Body of pancreas (tissue), 4 donors: ENCODE measurements around the gene ROR1. TPM values are rescaled to one million over a fixed set of nuclear protein-coding genes. Genes with fewer than 3 reads are reported as not detected.

Experiments used
- ATAC-seq: fragments of 150-250 bp; one replicate; pipeline ENCODE4 v1.9.1; 2016
- DNase-seq, 4 donors: peaks; one replicate each; pipeline ENCODE4 v3.0.0-alpha.2; 2019
- H3K27ac ChIP-seq, 4 donors: fragments of 200-600 bp; sonication (generic); 1 replicate in 3 of 4; 2 replicates in 1 of 4; pipeline versions ENCODE4 v1.5.1 to v1.6.1; 2016 to 2019; ENCODE audit warnings: mild to moderate bottlenecking in 1 of 4, mixed read lengths in 1 of 4, moderate library complexity in 1 of 4
- H3K27me3 ChIP-seq, 2 donors: fragments of 200-600 bp; sonication (generic); one replicate each; pipeline ENCODE4 v1.6.0; 2016; ENCODE audit warnings: mild to moderate bottlenecking in 1 of 2
- H3K36me3 ChIP-seq, 2 donors: fragments of 200-600 bp; sonication (generic); replicated peaks in 1 of 2; 2 replicates each; pipeline ENCODE4 v1.5.1; 2016; ENCODE audit warnings: low read depth in 2 of 2; ENCODE audit not compliant: insufficient read depth in 1 of 2
- H3K4me1 ChIP-seq: fragments of 200-600 bp; sonication (generic); one replicate; pipeline ENCODE4 v1.6.0; 2016
- H3K4me3 ChIP-seq, 2 donors: fragments of 200-600 bp; sonication (generic); 1 replicate in 1 of 2; 2 replicates in 1 of 2; pipeline ENCODE4 v1.5.1; 2016 to 2019
- H3K9me3 ChIP-seq, 3 donors: fragments of 200-600 bp; sonication (generic); 1 replicate in 2 of 3; 2 replicates in 1 of 3; pipeline ENCODE4 v1.5.1; 2016
- CTCF ChIP-seq, 7 experiments: fragments of 450-650 bp in 4 of 7; fragments of 200-600 bp in 3 of 7; sonication (generic) in 3 of 7; IDR thresholded peaks; one replicate each; pipeline ENCODE4 v1.5.1; 2016 to 2019; ENCODE audit warnings: antibody characterized with exemption in 7 of 7
- POLR2A ChIP-seq, 3 donors: fragments of 450-650 bp; IDR thresholded peaks; one replicate each; pipeline ENCODE4 v1.6.1; 2016; ENCODE audit warnings: antibody characterized with exemption in 3 of 3, mild to moderate bottlenecking in 2 of 3
- WGBS, 2 donors: methylation state at CpG; one replicate each; pipeline ENCODE4 v1.1.5; 2017; 5-methylcytosine and 5-hydroxymethylcytosine counted together
- intact Hi-C: fragments of 100-400 bp; cut with DNase I; formaldehyde crosslinking; loops from one replicate; pipeline ENCODE4 v1.15.1; 2023
- total RNA-seq, 2 donors: library from RNA; depleted of rRNA; stranded (reverse); fragments of >200 nt; gene quantifications; one replicate each; pipeline ENCODE4 v1.1.0, GENCODE V29; 2016

Gene ROR1
- total RNA-seq, 2 donors from 2014 or later = 26.7 to 56.0 TPM

GRCh38 chr1:64122588-64122987 lies 348.8 kb downstream of the ROR1 start:
- 95 to 96% methylated on average over 3 of the region's 3 CpGs for WGBS, 2 donors
- no peak for ATAC-seq

GRCh38 chr1:64124704-64125440 lies 351.1 kb downstream of the ROR1 start:
- Histone ChIP-seq H3K4me1 (no peaks in the 10 kb centered on the region), H3K4me3 (no peak overlapping the region), H3K27me3 (no peaks in the 10 kb centered on the region), H3K36me3 (no peaks in the 10 kb centered on the region), H3K9me3 (no peaks in the 10 kb centered on the region), H3K27ac (no peak overlapping the region)
- intact Hi-C loops = no loop called here
- WGBS, 2 donors = 83 to 85% methylated on average over 7 of the region's 7 CpGs
- TF ChIP-seq POLR2A (IDR thresholded peaks at IDR 0.05) (no peak), CTCF (IDR thresholded peaks at IDR 0.05) (no peak)
- DNase-seq (no peak), ATAC-seq (no peak)

More at GRCh38 chr1:64122588-64122987, 348.8 kb downstream of the ROR1 start:
- Histone ChIP-seq H3K9me3 (no peaks in the 10 kb centered on the region), H3K4me3 (no peak overlapping the region), H3K27ac (no peak overlapping the region), H3K36me3 (no peaks in the 10 kb centered on the region), H3K4me1 (no peaks in the 10 kb centered on the region), H3K27me3 (no peaks in the 10 kb centered on the region)
- no peak for DNase-seq
- intact Hi-C loops = no loop called here
- TF ChIP-seq POLR2A (IDR thresholded peaks at IDR 0.05) = no peak
- TF ChIP-seq CTCF (IDR thresholded peaks at IDR 0.05) = no peak

- H3K9me3 ChIP-seq = no peaks in the 10 kb centered on the region
- TF ChIP-seq POLR2A (IDR thresholded peaks at IDR 0.05) (no peak), CTCF (IDR thresholded peaks at IDR 0.05) (no peak)
- no peaks in the 10 kb centered on the region for H3K27me3 ChIP-seq
- no peak overlapping the region for H3K4me3 ChIP-seq
- H3K36me3 ChIP-seq = no peaks in the 10 kb centered on the region
- H3K27ac ChIP-seq = no peak overlapping the region
- 44 to 47% methylated on average over 1 of the region's 1 CpG for WGBS, 2 donors
- DNase-seq (no peak), ATAC-seq (no peak)
- intact Hi-C loops = no loop called here
- H3K4me1 ChIP-seq = no peaks in the 10 kb centered on the region
These were observed 352.8 kb downstream of the ROR1 start for GRCh38 chr1:64126581-64126980.

- H3K4me3 ChIP-seq = no peak overlapping the region
- no peaks in the 10 kb centered on the region for H3K27me3 ChIP-seq
- no peaks in the 10 kb centered on the region for H3K36me3 ChIP-seq
- intact Hi-C loops = no loop called here
- H3K9me3 ChIP-seq = no peaks in the 10 kb centered on the region
- DNase-seq (no peak), ATAC-seq (no peak)
- no peak overlapping the region for H3K27ac ChIP-seq
- no peak for TF ChIP-seq CTCF (IDR thresholded peaks at IDR 0.05)
- TF ChIP-seq POLR2A (IDR thresholded peaks at IDR 0.05) = no peak
- H3K4me1 ChIP-seq = no peaks in the 10 kb centered on the region
- 59 to 68% methylated on average over 3 of the region's 3 CpGs for WGBS, 2 donors
These were observed 353.5 kb downstream of the ROR1 start for GRCh38 chr1:64127297-64127696.

DNA sequence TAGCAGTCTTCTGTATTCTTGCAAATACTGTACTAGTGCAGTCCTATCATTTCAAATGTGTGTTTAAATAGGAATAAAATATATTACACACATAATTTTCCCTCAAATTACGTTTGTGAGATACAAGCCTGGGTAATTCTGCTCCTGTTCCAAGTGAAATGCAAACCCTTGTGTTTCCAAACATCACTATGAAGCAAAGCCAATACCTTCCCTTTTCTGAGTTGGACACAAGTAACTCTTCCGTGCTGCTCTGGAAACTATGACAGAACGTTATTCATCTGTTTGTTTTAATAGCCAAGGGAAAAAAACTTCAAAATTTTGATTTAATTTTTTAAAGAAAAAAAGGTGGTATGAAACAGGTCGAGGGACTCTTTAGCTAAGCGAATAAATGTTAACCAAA lies 355.9 kb downstream of the ROR1 start:
- Histone ChIP-seq H3K4me3 (no peak overlapping the region), H3K4me1 (no peaks in the 10 kb centered on the region), H3K27ac (no peak overlapping the region), H3K9me3 (no peaks in the 10 kb centered on the region), H3K27me3 (no peaks in the 10 kb centered on the region), H3K36me3 (no peaks in the 10 kb centered on the region)
- intact Hi-C loops = no loop called here
- 76 to 78% methylated on average over 5 of the region's 5 CpGs for WGBS, 2 donors
- no peak for TF ChIP-seq CTCF (IDR thresholded peaks at IDR 0.05)
- no peak for TF ChIP-seq POLR2A (IDR thresholded peaks at IDR 0.05)
- no peak for ATAC-seq
- DNase-seq = no peak
